NOMO-1 treated with DMSO at 0.1 percent for 48 hours (cell line): Measurements from ENCODE around the gene ST6GALNAC4.

ENCODE experiments used
- DNase-seq: peaks from one replicate; lab custom pipeline; 2025; ENCODE audit not compliant: unreplicated experiment; lab: John Stamatoyannopoulos, UW

ST6GALNAC4 gene

GRCh38 chr9:127947841-127948710, 31.2 kb upstream of the ST6GALNAC4 start:
- DNase-seq, result no peak

- no peak for DNase-seq
Observed at GRCh38 chr9:127946728-127947127, 29.9 kb upstream of the ST6GALNAC4 start.

- no peak for DNase-seq
Observed at GRCh38 chr9:127945942-127946341, 29.1 kb upstream of the ST6GALNAC4 start.

- DNase-seq, result no peak
Observed at GRCh38 chr9:127945338-127945737, 28.5 kb upstream of the ST6GALNAC4 start.

- no peak for DNase-seq
Observed at GRCh38 chr9:127944586-127945218, 27.9 kb upstream of the ST6GALNAC4 start.

- peak; percentile 43 for DNase-seq
Observed at GRCh38 chr9:127943731-127944144, 26.9 kb upstream of the ST6GALNAC4 start.

- DNase-seq, result no peak
Observed at GRCh38 chr9:127943011-127943662, 26.3 kb upstream of the ST6GALNAC4 start.

GRCh38 chr9:127942216-127943010, 25.6 kb upstream of the ST6GALNAC4 start:
- peak; percentile 47 for DNase-seq

- no peak for DNase-seq
Observed at GRCh38 chr9:127941961-127942215, 25.0 kb upstream of the ST6GALNAC4 start.

GRCh38 chr9:127941062-127941960, 24.5 kb upstream of the ST6GALNAC4 start:
- no peak for DNase-seq

GRCh38 chr9:127940593-127940992, 23.8 kb upstream of the ST6GALNAC4 start:
- no peak for DNase-seq

- no peak for DNase-seq
Observed at GRCh38 chr9:127938298-127938690, 21.5 kb upstream of the ST6GALNAC4 start.

GRCh38 chr9:127937388-127938297, 20.8 kb upstream of the ST6GALNAC4 start, which contains the start of gene DPM2:
Gene DPM2 (minus strand): TSS chr9:127937854. CDS start chr9:127937820, 34 bp downstream.
- DNase-seq, result peak; percentile 87

GRCh38 chr9:127937056-127937387, 20.2 kb upstream of the ST6GALNAC4 start:
- DNase-seq, result peak; percentile 27

GRCh38 chr9:127936347-127936852, 19.6 kb upstream of the ST6GALNAC4 start:
- no peak for DNase-seq

GRCh38 chr9:127935765-127936221, 19.0 kb upstream of the ST6GALNAC4 start:
- DNase-seq, result no peak

GRCh38 chr9:127934986-127935385, 18.1 kb upstream of the ST6GALNAC4 start:
- DNase-seq, result no peak

- no peak for DNase-seq
Observed at GRCh38 chr9:127934248-127934647, 17.4 kb upstream of the ST6GALNAC4 start.
